Mammary epithelial cell (primary cell): ENCODE results near the gene SOX5.

ENCODE experiments used
- CTCF ChIP-seq, 2 donors: IDR thresholded peaks in 1 of 2; conservative IDR thresholded peaks in 1 of 2; 2 replicates each; pipeline ENCODE4 v1.5.1; 2011 to 2012; ENCODE audit warnings: inconsistent platforms in 2 of 2, low read length in 2 of 2, mild to moderate bottlenecking in 2 of 2, control low read depth in 1 of 2, low read depth in 1 of 2; ENCODE audit not compliant: insufficient read depth in 1 of 2; ENCODE audit errors: extremely low read depth in 1 of 2
- EZH2 ChIP-seq: IDR thresholded peaks from 2 replicates; pipeline ENCODE4 v1.6.1; 2012; ENCODE audit warnings: low read length, inconsistent platforms, borderline replicate concordance

- TF ChIP-seq CTCF (conservative IDR thresholded peaks at IDR 0.05 in 1 of 2, IDR thresholded peaks at IDR 0.05 in 1 of 2; ENCODE audit: extremely low read depth in 1 of 2, insufficient read depth in 1 of 2, low read depth in 1 of 2, low read length in 2 of 2) (no peak), EZH2 (no peak)
Measured at GRCh38 chr12:23504043-23504442, 445.4 kb downstream of the SOX5 start.
